Osteocyte (in vitro differentiated cells): ENCODE measurements around the gene YPEL3. TPM values are rescaled to one million over a fixed set of nuclear protein-coding genes. Genes with fewer than 3 reads are reported as not detected.

Experiments
- DNase-seq: peaks from one replicate; pipeline ENCODE4 v3.0.0; 2021; ENCODE audit warnings: mixed read lengths; ENCODE audit not compliant: unreplicated experiment; ENCODE audit errors: extremely low spot score
- H3K27ac Mint-ChIP-seq: one replicate; pipeline ENCODE4 v1.8.0; 2021; ENCODE audit warnings: mild to moderate bottlenecking, mixed read lengths; ENCODE audit not compliant: unreplicated experiment
- H3K27me3 Mint-ChIP-seq: one replicate; pipeline ENCODE4 v1.8.0; 2021; ENCODE audit warnings: mixed read lengths; ENCODE audit not compliant: unreplicated experiment
- H3K36me3 Mint-ChIP-seq: one replicate; pipeline ENCODE4 v1.8.0; 2021; ENCODE audit warnings: mixed read lengths; ENCODE audit not compliant: unreplicated experiment
- H3K4me1 Mint-ChIP-seq: one replicate; pipeline ENCODE4 v1.8.0; 2021; ENCODE audit warnings: mixed read lengths; ENCODE audit not compliant: unreplicated experiment
- H3K4me3 Mint-ChIP-seq: one replicate; pipeline ENCODE4 v1.8.0; 2021; ENCODE audit warnings: mild to moderate bottlenecking, moderate library complexity, mixed read lengths; ENCODE audit not compliant: unreplicated experiment
- H3K9me3 Mint-ChIP-seq: one replicate; pipeline ENCODE4 v1.8.0; 2021; ENCODE audit warnings: mixed read lengths; ENCODE audit not compliant: unreplicated experiment
- total RNA-seq: library from RNA; stranded (reverse); gene quantifications from 2 replicates; pipeline ENCODE4 v1.2.1, GENCODE V29; 2021
- TF ChIP-seq, protein P1 (sequence below): fragments of 200-600 bp; sonication (generic); IDR thresholded peaks from 2 replicates; pipeline ENCODE4 v1.5.0; 2021; ENCODE audit warnings: antibody characterized with exemption, mild to moderate bottlenecking, moderate library complexity

The YPEL3 gene
- total RNA-seq, 1 donor from 2014 or later: 93.3 TPM

- H3K4me1 Mint-ChIP-seq: no peaks in the 10 kb centered on the region
- H3K4me3 Mint-ChIP-seq: no peak overlapping the region
- no peak for DNase-seq
- H3K27ac Mint-ChIP-seq: no peak overlapping the region
- H3K36me3 Mint-ChIP-seq: no peaks in the 10 kb centered on the region
- peaks cover 4% of the 10 kb centered on the region for H3K27me3 Mint-ChIP-seq
- H3K9me3 Mint-ChIP-seq: no peaks in the 10 kb centered on the region
- TF ChIP-seq, protein P1, sequence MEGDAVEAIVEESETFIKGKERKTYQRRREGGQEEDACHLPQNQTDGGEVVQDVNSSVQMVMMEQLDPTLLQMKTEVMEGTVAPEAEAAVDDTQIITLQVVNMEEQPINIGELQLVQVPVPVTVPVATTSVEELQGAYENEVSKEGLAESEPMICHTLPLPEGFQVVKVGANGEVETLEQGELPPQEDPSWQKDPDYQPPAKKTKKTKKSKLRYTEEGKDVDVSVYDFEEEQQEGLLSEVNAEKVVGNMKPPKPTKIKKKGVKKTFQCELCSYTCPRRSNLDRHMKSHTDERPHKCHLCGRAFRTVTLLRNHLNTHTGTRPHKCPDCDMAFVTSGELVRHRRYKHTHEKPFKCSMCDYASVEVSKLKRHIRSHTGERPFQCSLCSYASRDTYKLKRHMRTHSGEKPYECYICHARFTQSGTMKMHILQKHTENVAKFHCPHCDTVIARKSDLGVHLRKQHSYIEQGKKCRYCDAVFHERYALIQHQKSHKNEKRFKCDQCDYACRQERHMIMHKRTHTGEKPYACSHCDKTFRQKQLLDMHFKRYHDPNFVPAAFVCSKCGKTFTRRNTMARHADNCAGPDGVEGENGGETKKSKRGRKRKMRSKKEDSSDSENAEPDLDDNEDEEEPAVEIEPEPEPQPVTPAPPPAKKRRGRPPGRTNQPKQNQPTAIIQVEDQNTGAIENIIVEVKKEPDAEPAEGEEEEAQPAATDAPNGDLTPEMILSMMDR: no peak
Measured at GRCh38 chr16:30142672-30143346, 46.8 kb upstream of the YPEL3 start.

GRCh38 chr16:30141750-30142149 lies 45.7 kb upstream of the YPEL3 start:
- Mint-ChIP-seq H3K36me3 (no peaks in the 10 kb centered on the region), H3K27ac (no peak overlapping the region), H3K4me1 (no peaks in the 10 kb centered on the region), H3K9me3 (no peaks in the 10 kb centered on the region), H3K27me3 (peaks cover 6% of the 10 kb centered on the region), H3K4me3 (no peak overlapping the region)
- no peak for DNase-seq
- TF ChIP-seq, protein P1: no peak

DNA sequence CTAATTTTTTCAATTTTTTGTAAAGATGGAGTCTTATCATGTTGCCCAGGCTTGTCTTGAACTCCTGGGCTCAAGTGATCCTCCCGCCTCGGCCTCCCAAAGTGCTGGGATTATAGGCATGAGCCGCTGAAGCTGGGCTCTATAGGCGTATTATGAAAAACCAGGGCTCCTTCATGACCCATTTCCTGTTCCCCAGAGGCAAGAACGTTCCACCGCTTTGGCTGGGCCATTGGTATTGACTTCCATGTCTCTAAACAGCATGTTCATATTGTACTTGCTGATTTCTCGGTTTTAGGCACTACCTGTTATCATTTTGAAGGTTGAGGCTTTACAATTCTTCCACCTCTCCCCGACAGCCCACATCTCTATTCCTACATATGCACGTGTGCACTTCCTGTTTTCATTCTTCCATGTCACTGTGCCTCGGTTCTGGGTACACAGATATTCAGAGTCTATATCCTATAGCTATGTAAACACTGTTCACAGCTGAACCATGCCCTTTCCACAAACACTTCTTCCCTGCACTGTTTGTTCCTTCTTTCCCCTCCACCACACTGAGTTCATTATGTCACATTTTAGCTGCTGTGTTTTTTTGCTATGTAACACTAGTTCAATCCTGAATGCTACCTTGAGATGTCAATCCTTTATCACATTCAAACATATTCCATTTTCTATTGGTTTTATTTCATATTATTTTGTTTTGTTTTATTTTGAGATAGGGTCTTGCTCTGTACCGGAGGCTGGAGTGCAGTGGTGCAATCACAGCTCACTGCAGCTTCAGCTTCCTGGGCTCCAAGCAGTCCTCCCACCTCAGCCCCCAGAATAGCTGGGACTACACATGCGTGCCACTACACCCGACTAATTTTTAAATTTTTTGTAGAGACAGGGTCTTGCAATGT lies 43.8 kb upstream of the YPEL3 start:
- Mint-ChIP-seq H3K36me3 (no peaks in the 10 kb centered on the region), H3K27ac (no peak overlapping the region), H3K4me1 (no peaks in the 10 kb centered on the region), H3K27me3 (peaks cover 9% of the 10 kb centered on the region), H3K4me3 (no peak overlapping the region), H3K9me3 (no peaks in the 10 kb centered on the region)
- DNase-seq: no peak
- TF ChIP-seq, protein P1: no peak

- Mint-ChIP-seq H3K27me3 (peaks cover 8% of the 10 kb centered on the region), H3K36me3 (no peaks in the 10 kb centered on the region), H3K27ac (no peak overlapping the region), H3K9me3 (no peaks in the 10 kb centered on the region), H3K4me1 (no peaks in the 10 kb centered on the region), H3K4me3 (no peak overlapping the region)
- TF ChIP-seq, protein P1: no peak
- DNase-seq: no peak
Measured at GRCh38 chr16:30137897-30138296, 41.9 kb upstream of the YPEL3 start.

DNA sequence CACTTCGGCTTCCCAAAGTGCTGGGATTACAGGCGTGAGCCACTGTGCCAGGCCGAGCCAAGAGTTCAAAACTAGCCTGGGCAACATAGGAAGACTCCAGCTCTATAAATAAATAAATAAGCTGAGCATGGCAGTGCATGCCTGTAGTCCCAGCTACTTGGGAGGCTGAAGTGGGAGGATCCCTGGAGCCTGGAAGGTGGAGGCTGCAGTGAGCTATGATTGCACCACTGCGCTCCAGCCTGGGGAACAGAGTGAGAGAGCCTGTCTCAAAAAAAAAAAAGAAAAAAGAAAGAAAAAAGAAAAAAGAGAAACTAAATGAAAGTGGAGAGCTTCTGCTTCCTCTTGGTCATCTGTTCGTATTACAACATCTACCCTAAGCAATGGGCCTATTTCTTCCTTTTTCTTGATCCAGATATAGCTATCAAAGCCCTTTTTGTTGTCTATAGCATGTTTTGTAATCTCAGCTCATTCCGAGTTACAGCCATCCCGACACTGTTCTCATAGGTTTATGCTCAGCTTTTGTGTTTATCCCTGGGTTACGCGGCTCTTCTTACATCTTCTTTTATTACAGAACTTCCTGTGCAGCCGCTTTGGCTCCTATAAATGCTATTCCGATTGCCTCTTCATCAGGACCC lies 41.1 kb upstream of the YPEL3 start:
- Mint-ChIP-seq H3K36me3 (no peaks in the 10 kb centered on the region), H3K4me1 (no peaks in the 10 kb centered on the region), H3K27me3 (peaks cover 8% of the 10 kb centered on the region), H3K9me3 (no peaks in the 10 kb centered on the region), H3K4me3 (no peak overlapping the region), H3K27ac (no peak overlapping the region)
- TF ChIP-seq, protein P1: no peak
- no peak for DNase-seq
